ENCODE results near the gene DENND1A.

GRCh38 chr9:123695386-123695785, 234.5 kb downstream of the DENND1A start:
- TF ChIP-seq EZH2phosphoT487 (IDR thresholded peaks at IDR 0.05; ENCODE audit: unreplicated experiment), result no peak
- no peak for TF ChIP-seq ETS1 (IDR thresholded peaks at IDR 0.05)
- no peak for TF ChIP-seq POLR2AphosphoS5 (IDR thresholded peaks at IDR 0.05; ENCODE audit: low read depth)
- TF ChIP-seq STAT1 (IDR thresholded peaks at IDR 0.05; ENCODE audit: unreplicated experiment), result no peak
- TF ChIP-seq CTCF (conservative IDR thresholded peaks at IDR 0.05; ENCODE audit: low read depth in 2 of 2), result no peak
- no peak for TF ChIP-seq REST (IDR thresholded peaks at IDR 0.05; ENCODE audit: unreplicated experiment)
- no peak for TF ChIP-seq CREB1 (CRISPR knock-in tag; IDR thresholded peaks at IDR 0.05; ENCODE audit: low read depth)
